IPS-NIHi7 (cell line): ENCODE results near the gene AGER.
"Not testable (repeated sequence)": the region's sequence is repeated elsewhere in the genome, so short reads cannot be mapped to it uniquely, and the experiment has no call there.

Source experiments
- DNase-seq: peaks from one replicate; pipeline ENCODE4 v3.0.0; 2012; ENCODE audit warnings: mixed read lengths; ENCODE audit errors: extremely low spot score

AGER gene

GRCh38 chr6:32148289-32149091 is 35.6 kb downstream of the AGER start:
- peak; percentile 89 for DNase-seq

DNA sequence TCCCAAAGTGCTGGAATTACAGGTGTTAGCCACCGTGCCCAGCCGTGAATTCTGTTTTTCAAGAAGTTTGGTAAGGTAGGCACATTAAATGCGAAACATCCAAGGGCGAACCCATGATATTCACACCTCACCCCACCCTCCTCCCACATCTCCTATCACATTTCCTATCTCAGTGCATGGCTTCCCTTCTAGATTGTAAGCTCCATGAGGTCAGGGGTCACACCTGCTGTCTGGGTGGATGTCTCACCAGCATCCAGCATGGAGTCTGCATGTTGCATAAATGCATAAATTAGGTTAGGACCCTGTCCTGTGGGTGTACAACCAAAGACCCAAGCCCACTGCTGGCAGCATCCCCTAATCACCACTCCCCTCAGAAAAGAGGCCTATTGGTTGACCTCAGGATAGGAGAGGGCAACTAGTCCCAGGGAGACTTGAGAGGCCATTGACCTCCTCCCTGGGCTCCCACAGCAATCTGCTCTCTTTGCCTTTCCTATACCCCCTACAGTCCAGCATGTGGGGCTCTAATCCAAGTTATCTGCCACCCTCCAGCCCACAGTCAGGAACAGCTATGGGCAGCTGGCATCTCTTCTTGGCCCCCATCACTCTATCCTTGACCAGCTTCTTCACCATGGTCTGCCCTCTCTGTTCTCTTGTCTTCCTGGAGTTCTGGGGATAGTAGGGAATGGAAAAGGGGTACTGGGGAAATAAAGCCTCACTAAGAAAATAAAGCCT is 36.5 kb downstream of the AGER start:
- DNase-seq: no peak

DNA sequence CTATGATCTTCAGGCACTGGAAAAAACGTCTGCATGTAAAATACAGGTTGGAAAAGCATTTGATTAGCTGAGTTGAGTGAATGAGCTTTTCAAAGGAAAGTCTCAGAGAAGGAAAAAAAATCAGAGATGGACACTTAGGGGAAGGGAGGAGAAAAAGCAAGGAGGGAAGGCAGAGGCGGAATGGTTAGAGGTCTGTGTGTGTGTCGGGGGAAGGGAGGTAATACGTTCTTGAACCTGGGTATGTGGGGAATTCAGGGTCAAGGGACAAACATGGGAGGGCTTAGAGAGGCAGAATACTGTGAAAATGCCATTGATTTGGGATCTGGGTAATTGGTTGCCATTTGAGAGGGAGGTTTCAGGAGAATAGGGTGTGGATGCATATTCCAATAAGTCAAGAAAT is 37.4 kb downstream of the AGER start:
- no peak for DNase-seq

- DNase-seq: no peak
Observed at GRCh38 chr6:32146287-32146686, 37.8 kb downstream of the AGER start.

- DNase-seq: not testable (repeated sequence)
Observed at GRCh38 chr6:32144238-32144637, 39.8 kb downstream of the AGER start.

- no peak for DNase-seq
Observed at GRCh38 chr6:32140420-32141046, 43.5 kb downstream of the AGER start.

- no peak for DNase-seq
Observed at GRCh38 chr6:32139590-32139989, 44.5 kb downstream of the AGER start.

DNA sequence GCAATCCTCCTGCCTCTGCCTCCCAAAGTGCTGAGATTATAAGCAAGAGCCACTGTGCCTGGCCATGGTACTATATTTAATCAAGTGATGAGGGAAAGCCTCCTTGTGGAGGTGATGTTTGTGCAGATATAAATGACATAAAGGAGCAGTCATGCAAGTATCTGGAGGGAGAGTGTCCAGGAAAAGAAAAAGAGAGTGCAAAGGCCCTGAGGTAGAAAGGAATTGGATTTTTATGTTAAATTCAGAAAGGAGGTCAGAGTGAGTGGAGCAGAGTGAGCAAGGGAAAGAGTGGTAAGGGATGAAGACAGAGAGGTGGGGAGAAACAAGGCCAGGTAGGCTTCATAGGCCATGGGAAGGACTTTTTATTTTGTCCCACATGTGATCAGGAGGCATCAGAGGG is 46.6 kb downstream of the AGER start:
- DNase-seq: no peak

- DNase-seq: no peak
Observed at GRCh38 chr6:32133786-32134185, 50.3 kb downstream of the AGER start.

GRCh38 chr6:32132110-32132509 is 51.9 kb downstream of the AGER start:
- DNase-seq: no peak

DNA sequence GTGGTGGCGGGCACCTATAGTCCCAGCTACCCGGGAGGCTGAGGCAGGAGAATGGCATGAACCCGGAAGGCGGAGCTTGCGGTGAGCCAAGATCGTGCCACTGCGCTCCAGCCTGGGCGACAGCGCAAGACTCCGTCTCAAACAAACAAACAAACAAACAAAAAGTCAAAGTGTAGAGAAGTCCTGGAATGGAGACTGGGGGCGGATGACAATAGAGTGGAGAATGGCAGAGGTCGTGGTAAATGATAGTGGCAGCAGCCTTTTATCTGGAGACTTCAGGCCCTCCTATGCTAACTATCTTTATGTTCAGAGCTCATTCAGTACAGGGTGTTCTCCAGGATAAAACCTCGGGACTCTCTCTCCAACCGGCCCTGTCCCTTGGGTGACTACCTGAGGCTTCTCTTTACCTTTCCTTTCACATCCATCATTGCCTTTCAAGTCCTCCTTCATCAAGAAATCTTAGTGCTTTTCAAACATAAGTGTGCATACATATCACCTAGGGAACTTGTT is 52.6 kb downstream of the AGER start:
- no peak for DNase-seq
